Smooth muscle cell (in vitro differentiated cells): ENCODE results near the gene AZGP1. TPM values are rescaled to one million over a fixed set of nuclear protein-coding genes. Genes with fewer than 3 reads are reported as not detected.
"Not testable (repeated sequence)": the region's sequence is repeated elsewhere in the genome, so short reads cannot be mapped to it uniquely, and the experiment has no call there.

Experiments
- DNase-seq: peaks from one replicate; lab custom pipeline; 2025; ENCODE audit not compliant: unreplicated experiment; lab: John Stamatoyannopoulos, UW
- H2AFZ ChIP-seq: fragments of 200-600 bp; sonication (generic); 2 replicates; pipeline ENCODE4 v1.6.0; 2016; ENCODE audit warnings: antibody characterized with exemption, low read depth, mild to moderate bottlenecking
- H3F3A ChIP-seq: fragments of 200-600 bp; sonication (generic); 2 replicates; pipeline ENCODE4 v1.6.0; 2017; ENCODE audit warnings: antibody characterized with exemption, low read depth
- H3K27ac ChIP-seq: fragments of 200-600 bp; sonication (generic); 2 replicates; pipeline ENCODE4 v1.5.1; 2016; ENCODE audit warnings: low read depth, mild to moderate bottlenecking
- H3K27me3 ChIP-seq: fragments of 200-600 bp; sonication (generic); 2 replicates; pipeline ENCODE4 v1.6.1; 2016; ENCODE audit warnings: low read depth, mild to moderate bottlenecking
- H3K36me3 ChIP-seq: fragments of 200-600 bp; sonication (generic); 2 replicates; pipeline ENCODE4 v1.5.1; 2016; ENCODE audit warnings: low read depth
- H3K4me1 ChIP-seq: fragments of 200-600 bp; sonication (generic); 2 replicates; pipeline ENCODE4 v1.5.1; 2016; ENCODE audit warnings: low read depth
- H3K4me2 ChIP-seq: fragments of 200-600 bp; sonication (generic); 2 replicates; pipeline ENCODE4 v1.6.0; 2016; ENCODE audit warnings: mild to moderate bottlenecking
- H3K4me3 ChIP-seq: fragments of 200-600 bp; sonication (generic); 2 replicates; pipeline ENCODE4 v1.5.1; 2016; ENCODE audit warnings: mild to moderate bottlenecking
- H3K79me2 ChIP-seq: fragments of 200-600 bp; sonication (generic); 2 replicates; pipeline ENCODE4 v1.6.0; 2016; ENCODE audit warnings: low read depth, mild to moderate bottlenecking
- H3K9ac ChIP-seq: fragments of 200-600 bp; sonication (generic); 2 replicates; pipeline ENCODE4 v1.6.0; 2016; ENCODE audit warnings: low read depth
- H3K9me3 ChIP-seq: fragments of 200-600 bp; sonication (generic); replicated peaks from 2 replicates; pipeline ENCODE4 v1.5.1; 2016; ENCODE audit warnings: low read depth
- H4K20me1 ChIP-seq: fragments of 200-600 bp; sonication (generic); 2 replicates; pipeline ENCODE4 v1.6.0; 2016; ENCODE audit warnings: low read depth
- CTCF ChIP-seq: fragments of 200-600 bp; sonication (generic); IDR thresholded peaks from 2 replicates; pipeline ENCODE4 v1.5.1; 2017; ENCODE audit warnings: borderline replicate concordance, mild to moderate bottlenecking, antibody characterized with exemption; ENCODE audit not compliant: insufficient read depth, poor library complexity, severe bottlenecking
- WGBS: methylation state at CpG from one replicate; pipeline ENCODE4 v1.1.7; 2016; ENCODE audit warnings: low lambda C conversion rate; 5-methylcytosine and 5-hydroxymethylcytosine counted together
- polyA plus RNA-seq: library from polyadenylated mRNA; unstranded; fragments of >200 nt; fragmentation: Nextera tagmentation; extraction: Ambion mirVana; gene quantifications from 2 replicates; pipeline ENCODE4 v1.2.1, GENCODE V29; 2016
- total RNA-seq: library from RNA; depleted of rRNA; stranded (reverse); fragments of >200 nt; gene quantifications from 2 replicates; pipeline ENCODE4 v1.2.3, GENCODE V29; 2014

The AZGP1 gene
- total and polyA plus RNA-seq, 2 experiments from 2014 or later, result 0.94 TPM; not detected in 1

GRCh38 chr7:99971242-99971641 is 4.6 kb downstream of the AZGP1 start:
- H3K79me2 ChIP-seq, result no peaks in the 10 kb centered on the region
- H3F3A ChIP-seq, result no peaks in the 10 kb centered on the region
- no peak for DNase-seq
- WGBS, result 70% methylated on average over 4 of the region's 4 CpGs
- no peak for TF ChIP-seq CTCF
- no peak overlapping the region for H3K4me3 ChIP-seq
- no peaks in the 10 kb centered on the region for H3K27me3 ChIP-seq
- no peak overlapping the region for H2AFZ ChIP-seq
- no peaks in the 10 kb centered on the region for H3K9me3 ChIP-seq
- H4K20me1 ChIP-seq, result no peaks in the 10 kb centered on the region
- no peaks in the 10 kb centered on the region for H3K36me3 ChIP-seq
- H3K4me1 ChIP-seq, result no peaks in the 10 kb centered on the region
- no peak overlapping the region for H3K9ac ChIP-seq
- H3K27ac ChIP-seq, result no peak overlapping the region
- no peak overlapping the region for H3K4me2 ChIP-seq

GRCh38 chr7:99969813-99970212 is 6.0 kb downstream of the AZGP1 start:
- not testable (repeated sequence) for H4K20me1 ChIP-seq, DNase-seq, H3K4me3 ChIP-seq, H3K27ac ChIP-seq, H3K36me3 ChIP-seq, H3F3A ChIP-seq, H3K27me3 ChIP-seq, H3K4me2 ChIP-seq, H3K9ac ChIP-seq, H3K79me2 ChIP-seq, H2AFZ ChIP-seq, H3K4me1 ChIP-seq, H3K9me3 ChIP-seq
- WGBS, result 56% methylated on average over 1 of the region's 1 CpG

GRCh38 chr7:99969298-99969697 is 6.5 kb downstream of the AZGP1 start:
- no peak overlapping the region for H3K4me3 ChIP-seq
- H3K4me1 ChIP-seq, result no peaks in the 10 kb centered on the region
- no peak overlapping the region for H3K4me2 ChIP-seq
- 94% methylated on average over 3 of the region's 3 CpGs for WGBS
- H3K27ac ChIP-seq, result no peak overlapping the region
- H3K79me2 ChIP-seq, result no peaks in the 10 kb centered on the region
- H2AFZ ChIP-seq, result no peak overlapping the region
- no peaks in the 10 kb centered on the region for H3K36me3 ChIP-seq
- DNase-seq, result no peak
- H3F3A ChIP-seq, result no peaks in the 10 kb centered on the region
- no peaks in the 10 kb centered on the region for H4K20me1 ChIP-seq
- no peaks in the 10 kb centered on the region for H3K9me3 ChIP-seq
- H3K9ac ChIP-seq, result no peak overlapping the region
- H3K27me3 ChIP-seq, result peaks cover 4% of the 10 kb centered on the region
- TF ChIP-seq CTCF, result no peak

GRCh38 chr7:99958564-99959227 is 17.1 kb downstream of the AZGP1 start:
- H3K27ac ChIP-seq, result no peak overlapping the region
- no peak for DNase-seq
- peaks cover 25% of the 10 kb centered on the region for H3K27me3 ChIP-seq
- no peaks in the 10 kb centered on the region for H3K4me1 ChIP-seq
- no peak overlapping the region for H3K4me2 ChIP-seq
- H3K9me3 ChIP-seq, result no peaks in the 10 kb centered on the region
- TF ChIP-seq CTCF, result no peak
- H3K4me3 ChIP-seq, result no peak overlapping the region
- no peaks in the 10 kb centered on the region for H3F3A ChIP-seq
- no peaks in the 10 kb centered on the region for H3K36me3 ChIP-seq
- H3K9ac ChIP-seq, result no peak overlapping the region
- H4K20me1 ChIP-seq, result no peaks in the 10 kb centered on the region
- no peaks in the 10 kb centered on the region for H3K79me2 ChIP-seq
- whole genome bisulfite sequencing, result 86% methylated on average over 9 of the region's 9 CpGs
- no peak overlapping the region for H2AFZ ChIP-seq
